C4-2B (cell line): ENCODE data around the gene GMPR.

Source experiments
- CTCF ChIP-seq: fragments of 450-650 bp; conservative IDR thresholded peaks from 2 replicates; pipeline ENCODE4 v1.5.1; 2017; ENCODE audit warnings: mild to moderate bottlenecking
- ZFX ChIP-seq: fragments of 450-650 bp; IDR thresholded peaks from 2 replicates; pipeline ENCODE4 v1.6.1; 2017

- TF ChIP-seq CTCF (no peak), ZFX (no peak)
These were observed 88.1 kb downstream of the GMPR start for GRCh38 chr6:16326531-16326930.
